Activated CD4-positive, alpha-beta T cell treated with anti-CD3 and anti-CD28 coated beads, Interleukin-10, Interleukin-2, amounts not matched to agents 100 ng/mL and 50 ng/mL, durations not matched to agents 16 hours and 8 hours (primary cell): ENCODE data around the gene TMEM132A.
A peak's percentile ranks its signal among the peaks of the same experiment; 100 is the strongest.
"Not testable (repeated sequence)": the region's sequence is repeated elsewhere in the genome, so short reads cannot be mapped to it uniquely, and the experiment has no call there.

ENCODE experiments used
- DNase-seq: peaks from one replicate; pipeline ENCODE4 v3.0.0-alpha.2; 2020

The TMEM132A gene

GRCh38 chr11:60964801-60965200, 40.5 kb downstream of the TMEM132A start:
- no peak for DNase-seq

- DNase-seq = no peak
Observed at GRCh38 chr11:60966890-60967289, 42.6 kb downstream of the TMEM132A start.

- DNase-seq = no peak
Observed at GRCh38 chr11:60968223-60968622, 44.0 kb downstream of the TMEM132A start.

- DNase-seq = peak; percentile 87
Observed at GRCh38 chr11:60970369-60970774, 46.1 kb downstream of the TMEM132A start.

- DNase-seq = no peak
Observed at GRCh38 chr11:60970890-60971289, 46.6 kb downstream of the TMEM132A start.

- DNase-seq = peak; percentile 83
Observed at GRCh38 chr11:60971520-60971919, 47.3 kb downstream of the TMEM132A start, which contains the start of gene CD6. CD6 (plus strand) TSS chr11:60971680; CDS start chr11:60971866, 186 bp downstream.

- peak; percentile 66 for DNase-seq
Observed at GRCh38 chr11:60972182-60973030, 48.1 kb downstream of the TMEM132A start.

GRCh38 chr11:60973699-60974098, 49.4 kb downstream of the TMEM132A start:
- DNase-seq = no peak

- DNase-seq = not testable (repeated sequence)
Observed at GRCh38 chr11:60974316-60974715, 50.1 kb downstream of the TMEM132A start.

GRCh38 chr11:60974726-60975125, 50.5 kb downstream of the TMEM132A start:
- DNase-seq = peak; percentile 72

- no peak for DNase-seq
Observed at GRCh38 chr11:60977224-60977623, 53.0 kb downstream of the TMEM132A start.

GRCh38 chr11:60977836-60978235, 53.6 kb downstream of the TMEM132A start:
- no peak for DNase-seq

GRCh38 chr11:60978546-60979380, 54.5 kb downstream of the TMEM132A start:
- peak; percentile 83 for DNase-seq

GRCh38 chr11:60981515-60981914, 57.3 kb downstream of the TMEM132A start:
- DNase-seq = no peak

- DNase-seq = peak; percentile 62
Observed at GRCh38 chr11:60982184-60982583, 57.9 kb downstream of the TMEM132A start.

- DNase-seq = no peak
Observed at GRCh38 chr11:60984149-60984548, 59.9 kb downstream of the TMEM132A start.

- DNase-seq = no peak
Observed at GRCh38 chr11:60984636-60985035, 60.4 kb downstream of the TMEM132A start.

GRCh38 chr11:60985501-60985900, 61.2 kb downstream of the TMEM132A start:
- no peak for DNase-seq

- peak; percentile 91 for DNase-seq
Observed at GRCh38 chr11:60985991-60986915, 62.0 kb downstream of the TMEM132A start.
